ENCODE results near the gene ARPP21. TPM values are rescaled to one million over a fixed set of nuclear protein-coding genes. Genes with fewer than 3 reads are reported as not detected.

ARPP21 gene
- total RNA-seq, 1 experiment from 2014 or later: not detected

DNA sequence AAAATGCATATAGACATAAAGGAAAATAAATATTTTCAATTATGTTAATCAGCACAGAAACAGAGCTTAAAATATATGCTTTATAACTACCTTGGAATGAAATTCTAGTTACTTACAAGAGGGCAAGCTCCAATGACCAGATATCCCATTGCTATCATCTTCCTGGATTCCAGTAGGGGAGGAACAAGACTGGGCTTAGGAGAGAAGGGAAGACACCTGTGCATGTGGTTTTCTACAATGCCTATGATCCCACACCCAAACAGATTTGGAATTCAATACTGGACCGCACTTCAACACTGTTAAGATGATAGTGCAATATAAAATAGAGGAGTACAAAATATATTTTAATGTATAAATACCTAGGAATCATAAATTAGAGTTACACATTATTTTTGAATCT, 79.6 kb downstream of the ARPP21 start:
- no peak overlapping the region for H3K9ac ChIP-seq (ENCODE audit: low read length)
- TF ChIP-seq EZH2phosphoT487 (IDR thresholded peaks at IDR 0.05; ENCODE audit: borderline replicate concordance, low read length): no peak
- H3K36me3 ChIP-seq (ENCODE audit: low read depth, low read length): no peaks in the 10 kb centered on the region
- DNase-seq: no peak
- H3K27me3 ChIP-seq (ENCODE audit: low read length): no peaks in the 10 kb centered on the region
- intact Hi-C loops (cut with micrococcal nuclease): no loop called here
- H3K9me2 ChIP-seq (replicated peaks; ENCODE audit: low read length): no peaks in the 10 kb centered on the region
- H4K20me1 ChIP-seq (ENCODE audit: low read length): no peaks in the 10 kb centered on the region
- POLR2A ChIA-PET (ENCODE audit: unreplicated experiment): no interaction called here
- no peak for ATAC-seq
- H3K4me2 ChIP-seq (ENCODE audit: low read length): no peak overlapping the region
- CTCF ChIA-PET: no interaction called here
- H3K27ac ChIP-seq (ENCODE audit: low read length): no peak overlapping the region
- BruUV-seq (replicated peaks): no TSS peak
- H3K79me2 ChIP-seq (ENCODE audit: low read length): no peaks in the 10 kb centered on the region
- H3F3A ChIP-seq (ENCODE audit: low read length, unreplicated experiment): no peaks in the 10 kb centered on the region
- H3K9me3 ChIP-seq (ENCODE audit: low read length): no peaks in the 10 kb centered on the region
- H3K4me1 ChIP-seq (ENCODE audit: insufficient read depth, low read length): no peaks in the 10 kb centered on the region
- no peak overlapping the region for H2AFZ ChIP-seq (ENCODE audit: low read length)
- H3K4me3 ChIP-seq (ENCODE audit: low read length): no peak overlapping the region

DNA sequence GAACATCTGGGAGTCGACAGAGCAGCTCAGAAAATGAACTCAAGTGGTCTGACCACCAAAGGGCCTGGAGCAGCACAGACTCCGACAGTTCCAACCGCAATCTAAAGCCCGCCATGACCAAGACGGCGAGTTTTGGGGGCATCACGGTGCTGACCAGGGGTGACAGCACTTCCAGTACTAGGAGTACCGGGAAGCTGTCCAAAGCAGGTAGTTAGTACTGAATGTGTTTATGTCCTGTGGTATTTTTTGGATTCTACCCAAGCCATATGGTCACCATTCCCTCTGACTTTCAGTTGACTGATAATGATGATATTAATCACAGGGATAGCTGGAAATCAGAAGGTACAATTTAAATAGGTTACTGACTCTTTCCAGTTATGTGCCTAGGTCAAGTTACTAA, 82.3 kb downstream of the ARPP21 start:
- Histone ChIP-seq H4K20me1 (ENCODE audit: low read length) (no peaks in the 10 kb centered on the region), H3K27ac (ENCODE audit: low read length) (no peak overlapping the region), H3K27me3 (ENCODE audit: low read length) (no peaks in the 10 kb centered on the region), H2AFZ (ENCODE audit: low read length) (no peak overlapping the region), H3F3A (ENCODE audit: low read length, unreplicated experiment) (no peaks in the 10 kb centered on the region), H3K79me2 (ENCODE audit: low read length) (no peaks in the 10 kb centered on the region), H3K4me3 (ENCODE audit: low read length) (no peak overlapping the region), H3K4me1 (ENCODE audit: insufficient read depth, low read length) (no peaks in the 10 kb centered on the region), H3K9me2 (replicated peaks; ENCODE audit: low read length) (no peaks in the 10 kb centered on the region), H3K4me2 (ENCODE audit: low read length) (no peak overlapping the region), H3K9me3 (ENCODE audit: low read length) (no peaks in the 10 kb centered on the region), H3K36me3 (ENCODE audit: low read depth, low read length) (no peaks in the 10 kb centered on the region), H3K9ac (ENCODE audit: low read length) (no peak overlapping the region)
- ATAC-seq: no peak
- TF ChIP-seq EZH2phosphoT487 (IDR thresholded peaks at IDR 0.05; ENCODE audit: borderline replicate concordance, low read length) (no peak), EZH2 (IDR thresholded peaks at IDR 0.05; ENCODE audit: low read length, unreplicated experiment) (no peak)
- TF ChIP-seq, protein P1, sequence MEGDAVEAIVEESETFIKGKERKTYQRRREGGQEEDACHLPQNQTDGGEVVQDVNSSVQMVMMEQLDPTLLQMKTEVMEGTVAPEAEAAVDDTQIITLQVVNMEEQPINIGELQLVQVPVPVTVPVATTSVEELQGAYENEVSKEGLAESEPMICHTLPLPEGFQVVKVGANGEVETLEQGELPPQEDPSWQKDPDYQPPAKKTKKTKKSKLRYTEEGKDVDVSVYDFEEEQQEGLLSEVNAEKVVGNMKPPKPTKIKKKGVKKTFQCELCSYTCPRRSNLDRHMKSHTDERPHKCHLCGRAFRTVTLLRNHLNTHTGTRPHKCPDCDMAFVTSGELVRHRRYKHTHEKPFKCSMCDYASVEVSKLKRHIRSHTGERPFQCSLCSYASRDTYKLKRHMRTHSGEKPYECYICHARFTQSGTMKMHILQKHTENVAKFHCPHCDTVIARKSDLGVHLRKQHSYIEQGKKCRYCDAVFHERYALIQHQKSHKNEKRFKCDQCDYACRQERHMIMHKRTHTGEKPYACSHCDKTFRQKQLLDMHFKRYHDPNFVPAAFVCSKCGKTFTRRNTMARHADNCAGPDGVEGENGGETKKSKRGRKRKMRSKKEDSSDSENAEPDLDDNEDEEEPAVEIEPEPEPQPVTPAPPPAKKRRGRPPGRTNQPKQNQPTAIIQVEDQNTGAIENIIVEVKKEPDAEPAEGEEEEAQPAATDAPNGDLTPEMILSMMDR (conservative IDR thresholded peaks at IDR 0.05; ENCODE audit: low read depth, low read length): no peak
- intact Hi-C loops (cut with micrococcal nuclease): no loop called here
- ChIA-PET POLR2A (ENCODE audit: unreplicated experiment) (no interaction called here), CTCF (no interaction called here)
- BruUV-seq (replicated peaks): no TSS peak
- no peak for DNase-seq

DNA sequence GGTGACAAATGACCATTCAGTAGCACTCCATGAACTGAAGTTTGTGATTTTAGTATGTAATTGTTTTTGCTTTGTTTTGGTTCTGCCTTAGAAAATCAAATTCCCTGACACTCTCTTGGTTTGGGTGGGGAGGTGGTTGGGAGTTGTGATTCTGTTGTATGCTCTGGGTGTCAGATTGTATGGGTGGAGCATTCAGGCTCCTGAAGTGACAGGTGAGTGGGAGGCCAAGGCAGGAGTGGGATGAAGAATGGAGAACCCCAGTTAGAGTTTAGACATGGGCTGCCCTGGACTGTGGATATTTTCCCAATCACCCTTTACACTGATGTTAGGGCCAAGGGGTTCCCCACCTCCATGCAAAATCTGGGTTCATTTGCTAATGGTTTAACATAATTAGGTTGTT, 83.6 kb downstream of the ARPP21 start:
- no peaks in the 10 kb centered on the region for H3K79me2 ChIP-seq (ENCODE audit: low read length)
- no peaks in the 10 kb centered on the region for H3K9me3 ChIP-seq (ENCODE audit: low read length)
- no peaks in the 10 kb centered on the region for H3K36me3 ChIP-seq (ENCODE audit: low read depth, low read length)
- H3F3A ChIP-seq (ENCODE audit: low read length, unreplicated experiment): no peaks in the 10 kb centered on the region
- TF ChIP-seq, protein P1 (conservative IDR thresholded peaks at IDR 0.05; ENCODE audit: low read depth, low read length): no peak
- TF ChIP-seq EZH2phosphoT487 (IDR thresholded peaks at IDR 0.05; ENCODE audit: borderline replicate concordance, low read length): no peak
- TF ChIP-seq EZH2 (IDR thresholded peaks at IDR 0.05; ENCODE audit: low read length, unreplicated experiment): no peak
- H2AFZ ChIP-seq (ENCODE audit: low read length): no peak overlapping the region
- no TSS peak for BruUV-seq (replicated peaks)
- no peaks in the 10 kb centered on the region for H3K4me1 ChIP-seq (ENCODE audit: insufficient read depth, low read length)
- ATAC-seq: no peak
- no peak overlapping the region for H3K27ac ChIP-seq (ENCODE audit: low read length)
- intact Hi-C loops (cut with micrococcal nuclease): no loop called here
- DNase-seq: no peak
- H3K9ac ChIP-seq (ENCODE audit: low read length): no peak overlapping the region
- no peak overlapping the region for H3K4me3 ChIP-seq (ENCODE audit: low read length)
- ChIA-PET POLR2A (ENCODE audit: unreplicated experiment) (interaction anchor here (0.5 kb wide), 1 partner anchor 758 kb away, joined by 3 read pairs; no protein-coding TSS in a partner anchor), CTCF (no interaction called here)
- no peak overlapping the region for H3K4me2 ChIP-seq (ENCODE audit: low read length)
- H4K20me1 ChIP-seq (ENCODE audit: low read length): no peaks in the 10 kb centered on the region
- no peaks in the 10 kb centered on the region for H3K27me3 ChIP-seq (ENCODE audit: low read length)
- no peaks in the 10 kb centered on the region for H3K9me2 ChIP-seq (replicated peaks; ENCODE audit: low read length)
